HG03460 (cell line): ENCODE results near the gene CD6.

ENCODE experiments used
- ATAC-seq: cut with Tn5 transposase; IDR thresholded peaks from one replicate; pipeline ENCODE4 v1.9.1; 2021; ENCODE audit not compliant: unreplicated experiment

CD6 gene

GRCh38 chr11:60971520-60971919, at the start of gene CD6:
Gene CD6, plus strand, starts transcription at chr11:60971680. Its CDS starts 186 bp downstream, at chr11:60971866.
- no peak for ATAC-seq

- ATAC-seq, result no peak
Observed at GRCh38 chr11:60921777-60922335, 49.6 kb upstream of the CD6 start.

- ATAC-seq, result no peak
Observed at GRCh38 chr11:60922906-60923305, 48.6 kb upstream of the CD6 start.

GRCh38 chr11:60923326-60923725, 48.2 kb upstream of the CD6 start:
- ATAC-seq, result no peak

- ATAC-seq, result no peak
Observed at GRCh38 chr11:60923800-60924109, 47.7 kb upstream of the CD6 start.

- ATAC-seq, result no peak
Observed at GRCh38 chr11:60924110-60924905, 47.2 kb upstream of the CD6 start, which contains the start of gene TMEM132A. Gene TMEM132A, plus strand, starts transcription at chr11:60924460. Its CDS starts 174 bp downstream, at chr11:60924634.

GRCh38 chr11:60924906-60925853, 46.3 kb upstream of the CD6 start:
- no peak for ATAC-seq

GRCh38 chr11:60925868-60926267, 45.6 kb upstream of the CD6 start:
- no peak for ATAC-seq

- ATAC-seq, result no peak
Observed at GRCh38 chr11:60926500-60926899, 45.0 kb upstream of the CD6 start.

GRCh38 chr11:60927061-60927592, 44.4 kb upstream of the CD6 start:
- ATAC-seq, result no peak

GRCh38 chr11:60927600-60927999, 43.9 kb upstream of the CD6 start:
- ATAC-seq, result no peak

- no peak for ATAC-seq
Observed at GRCh38 chr11:60928563-60929001, 42.9 kb upstream of the CD6 start.

GRCh38 chr11:60929764-60930163, 41.7 kb upstream of the CD6 start:
- ATAC-seq, result no peak

GRCh38 chr11:60930394-60930793, 41.1 kb upstream of the CD6 start:
- no peak for ATAC-seq

- no peak for ATAC-seq
Observed at GRCh38 chr11:60931917-60932316, 39.6 kb upstream of the CD6 start.

- ATAC-seq, result no peak
Observed at GRCh38 chr11:60932605-60933356, 38.7 kb upstream of the CD6 start.

- ATAC-seq, result no peak
Observed at GRCh38 chr11:60933416-60934123, 37.9 kb upstream of the CD6 start.

- no peak for ATAC-seq
Observed at GRCh38 chr11:60934124-60934789, 37.2 kb upstream of the CD6 start.

- ATAC-seq, result no peak
Observed at GRCh38 chr11:60934790-60935605, 36.5 kb upstream of the CD6 start.
